ENCODE data around the gene DUSP23.

Gene DUSP23

GRCh38 chr1:159828176-159828575, 47.4 kb downstream of the DUSP23 start:
- no peak overlapping the region for H3K27ac ChIP-seq
- no peak for TF ChIP-seq CTCF (conservative IDR thresholded peaks at IDR 0.05)

GRCh38 chr1:159828581-159829272, 48.0 kb downstream of the DUSP23 start:
- H3K27ac ChIP-seq = no peak overlapping the region
- TF ChIP-seq CTCF (conservative IDR thresholded peaks at IDR 0.05) = no peak

- peak; percentile 43 for TF ChIP-seq CTCF (conservative IDR thresholded peaks at IDR 0.05)
- no peak overlapping the region for H3K27ac ChIP-seq
These were observed 48.5 kb downstream of the DUSP23 start for GRCh38 chr1:159829273-159829634.

- no peak for TF ChIP-seq CTCF (conservative IDR thresholded peaks at IDR 0.05)
- no peak overlapping the region for H3K27ac ChIP-seq
These were observed 49.2 kb downstream of the DUSP23 start for GRCh38 chr1:159829822-159830465.

GRCh38 chr1:159830722-159831121, 50.0 kb downstream of the DUSP23 start:
- no peak for TF ChIP-seq CTCF (conservative IDR thresholded peaks at IDR 0.05)
- H3K27ac ChIP-seq = no peak overlapping the region

GRCh38 chr1:159831412-159832141, 50.8 kb downstream of the DUSP23 start:
- no peak for TF ChIP-seq CTCF (conservative IDR thresholded peaks at IDR 0.05)

More at GRCh38 chr1:159831412-159832141, 50.8 kb downstream of the DUSP23 start:
- H3K27ac ChIP-seq = no peak overlapping the region
